Activated CD4-positive, alpha-beta T cell treated with anti-CD3 and anti-CD28 coated beads, Interleukin-2, amount 50 U/mL, for 48 hours (primary cell): ENCODE results near the gene COPZ2.

ENCODE experiments used
- DNase-seq, 2 experiments: peaks; one replicate each; pipeline ENCODE4 v3.0.0-alpha.2; 2020

COPZ2 gene

GRCh38 chr17:47982645-47983390, 54.8 kb downstream of the COPZ2 start:
- no peak for DNase-seq

- DNase-seq: no peak
These were observed 55.4 kb downstream of the COPZ2 start for GRCh38 chr17:47982091-47982617.

GRCh38 chr17:47981462-47981861, 56.1 kb downstream of the COPZ2 start:
- no peak for DNase-seq

GRCh38 chr17:47980541-47980940, 57.1 kb downstream of the COPZ2 start:
- no peak for DNase-seq

- DNase-seq: peak; percentile 44 to 51
These were observed 59.3 kb downstream of the COPZ2 start for GRCh38 chr17:47978324-47978723.
